NOMO-1 treated with DMSO at 0.1 percent for 48 hours (cell line): Measurements from ENCODE around the gene ZNHIT2.
"Not testable (repeated sequence)": the region's sequence is repeated elsewhere in the genome, so short reads cannot be mapped to it uniquely, and the experiment has no call there.

Experiments
- DNase-seq: peaks from one replicate; lab custom pipeline; 2025; ENCODE audit not compliant: unreplicated experiment; lab: John Stamatoyannopoulos, UW

The ZNHIT2 gene

DNA sequence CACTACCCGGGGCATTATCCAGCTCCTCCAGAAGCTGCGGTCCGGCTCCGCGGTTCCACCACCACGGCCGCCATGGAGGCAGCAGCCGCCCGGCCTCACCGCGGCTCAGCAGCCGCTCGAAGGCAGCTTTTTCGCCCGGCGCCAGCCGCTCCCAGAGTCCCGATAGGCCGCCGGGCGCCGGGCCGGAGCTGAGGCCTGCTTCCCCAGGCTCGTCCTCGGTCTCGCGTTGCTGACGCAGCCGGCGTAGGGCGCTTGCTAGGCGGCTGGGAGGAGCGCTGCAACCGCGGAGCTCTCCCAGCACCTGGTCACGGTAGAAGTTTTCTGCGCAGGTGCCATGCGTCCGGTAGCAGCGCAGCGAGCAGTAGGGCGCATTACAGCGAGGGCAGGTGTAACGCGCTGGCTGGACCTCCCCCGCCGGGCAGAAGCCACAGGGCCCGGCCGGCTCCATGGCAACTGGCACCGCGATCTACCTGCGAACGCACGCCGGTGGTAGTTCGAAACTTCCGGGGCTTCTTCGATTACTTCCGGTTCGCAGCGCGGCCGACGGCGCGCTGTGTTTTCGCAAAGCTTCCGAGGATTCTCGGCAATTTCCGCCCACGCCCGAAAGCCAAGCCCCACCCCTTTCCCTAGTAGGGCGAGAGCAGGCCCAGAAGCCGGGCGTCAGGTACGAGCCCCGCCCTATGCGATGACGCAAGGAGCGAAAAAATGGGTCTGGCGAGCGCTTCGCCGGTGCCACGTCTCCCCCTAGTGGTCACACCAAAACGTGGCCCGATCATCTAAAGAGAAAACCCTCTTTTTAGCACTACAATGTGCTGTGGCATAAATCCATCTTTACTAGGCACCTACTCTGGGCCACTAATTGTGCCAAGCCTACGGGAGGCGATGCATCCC lies at the start of gene ZNHIT2:
Gene ZNHIT2 (minus strand): TSS at position 496 of the 891 bp plus-strand sequence. CDS start 48 bp downstream, at position 448.
- peak; percentile 96 for DNase-seq

DNA sequence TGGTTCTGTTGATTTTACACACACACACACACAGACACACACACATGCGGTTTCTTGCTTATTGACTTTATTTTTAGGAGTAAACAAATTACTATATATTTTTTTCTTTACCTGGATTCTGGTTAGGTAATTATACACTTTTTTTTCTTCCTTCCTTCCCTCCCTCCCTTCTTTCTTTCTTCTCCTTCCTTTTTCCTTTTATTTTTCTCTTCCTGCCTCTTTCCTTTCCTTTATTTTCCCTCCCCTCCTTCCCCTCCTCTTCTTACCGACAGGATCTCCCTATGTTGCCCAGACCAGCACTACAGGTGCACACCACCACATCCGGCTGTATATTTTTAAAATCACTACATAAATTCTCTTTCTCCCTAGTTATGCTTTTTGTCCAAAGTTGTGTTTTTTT lies 49.4 kb upstream of the ZNHIT2 start:
- no peak for DNase-seq

DNA sequence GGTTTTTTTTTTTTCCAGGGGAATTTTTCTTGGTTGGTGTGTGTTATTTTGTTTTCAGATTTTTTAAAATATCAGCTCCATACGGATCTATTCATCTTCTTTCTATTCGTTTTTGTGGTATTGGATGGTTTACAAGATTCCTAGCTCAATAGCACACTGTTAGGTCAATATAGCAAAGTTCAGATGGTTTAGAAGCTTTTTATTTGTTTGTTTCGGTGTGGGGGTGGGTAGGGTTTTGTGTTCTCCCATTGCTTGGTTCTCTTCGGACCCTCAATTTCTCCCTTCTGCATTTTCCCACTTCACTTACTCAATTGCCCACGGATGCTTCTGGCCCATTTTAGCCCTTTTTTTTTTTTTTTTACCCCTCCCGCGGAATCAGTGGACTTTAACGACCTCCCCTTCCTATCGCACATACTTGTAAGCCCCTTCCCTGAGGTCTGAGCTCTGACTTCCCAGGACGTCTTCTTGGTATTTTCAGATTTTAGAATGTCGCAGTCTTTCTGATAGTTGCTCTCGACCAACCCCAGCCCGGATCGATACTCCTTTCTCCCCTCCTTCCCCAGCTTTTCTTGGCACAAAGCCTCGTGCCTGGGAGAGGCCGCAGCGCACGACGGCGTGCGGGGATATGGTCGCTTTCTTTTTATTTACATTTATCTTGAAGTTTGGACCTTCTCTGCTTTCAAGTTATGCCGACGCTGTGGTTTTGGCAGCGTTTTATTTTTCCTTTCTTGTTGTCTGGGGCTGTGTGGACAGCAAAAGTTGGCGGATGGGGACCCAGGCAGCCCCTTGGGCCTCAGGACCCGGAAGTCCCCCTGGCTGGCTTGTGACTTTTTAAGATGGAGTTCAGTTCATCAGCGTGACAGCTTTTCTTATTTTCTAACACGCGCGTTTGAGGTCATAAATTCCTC lies 48.2 kb upstream of the ZNHIT2 start:
- no peak for DNase-seq

GRCh38 chr11:65163684-65164083 lies 46.2 kb upstream of the ZNHIT2 start:
- no peak for DNase-seq

GRCh38 chr11:65160643-65161042 lies 43.1 kb upstream of the ZNHIT2 start:
- DNase-seq = no peak

GRCh38 chr11:65159012-65159411 lies 41.5 kb upstream of the ZNHIT2 start:
- no peak for DNase-seq

DNA sequence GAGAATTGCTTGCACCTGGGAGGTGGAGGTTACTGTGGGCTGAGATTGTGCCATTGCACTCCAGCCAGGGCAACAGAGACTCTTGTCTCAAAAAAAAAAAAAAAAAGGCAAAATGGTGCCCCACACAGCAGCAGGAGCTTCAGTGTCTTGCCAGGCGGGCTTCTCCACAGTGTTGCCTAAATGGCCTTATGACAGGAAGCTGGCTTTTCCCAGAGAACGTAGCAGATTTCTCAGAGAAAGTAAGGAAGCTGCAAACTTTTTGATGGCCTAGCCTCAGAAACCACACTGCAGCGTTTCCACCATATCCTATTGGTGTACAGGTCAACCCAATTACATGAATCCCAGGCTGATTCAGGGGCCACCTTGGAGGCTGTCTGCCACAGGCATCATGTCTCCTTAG lies 39.8 kb upstream of the ZNHIT2 start:
- no peak for DNase-seq

GRCh38 chr11:65156926-65157325 lies 39.4 kb upstream of the ZNHIT2 start:
- DNase-seq = no peak

- peak; percentile 22 for DNase-seq
Observed at GRCh38 chr11:65156256-65156655, 38.8 kb upstream of the ZNHIT2 start.

- DNase-seq = peak; percentile 22
Observed at GRCh38 chr11:65152122-65152521, 34.6 kb upstream of the ZNHIT2 start.

DNA sequence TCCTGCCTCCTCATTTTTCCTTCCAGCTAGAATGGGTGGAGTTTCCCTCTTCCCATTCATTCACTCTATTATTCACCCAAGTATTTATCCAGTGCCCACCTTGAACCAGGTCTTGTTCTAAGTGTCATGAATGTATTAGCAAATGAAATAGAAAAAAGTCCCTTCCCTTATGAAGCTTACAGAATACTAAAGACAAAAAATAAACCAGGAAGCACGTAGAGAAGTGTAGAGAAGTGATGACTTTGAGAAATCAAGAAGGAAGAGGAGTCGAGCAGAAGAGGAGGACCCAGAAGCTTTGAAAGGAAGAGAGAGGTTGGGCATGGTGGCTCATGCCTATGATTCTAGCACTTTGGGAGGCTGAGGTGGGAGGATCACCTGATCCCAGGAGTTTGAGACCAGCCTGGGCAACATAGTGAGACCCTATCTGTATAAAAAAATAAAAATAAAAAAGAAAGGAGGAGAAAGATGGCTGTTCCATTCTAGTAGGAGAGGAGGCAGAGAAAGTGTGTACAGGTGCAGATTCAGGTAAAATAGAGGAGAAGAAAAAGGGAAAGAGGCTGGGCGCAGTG lies 33.9 kb upstream of the ZNHIT2 start:
- DNase-seq = peak; percentile 33

GRCh38 chr11:65150509-65151299 lies 33.2 kb upstream of the ZNHIT2 start:
- DNase-seq = peak; percentile 87

DNA sequence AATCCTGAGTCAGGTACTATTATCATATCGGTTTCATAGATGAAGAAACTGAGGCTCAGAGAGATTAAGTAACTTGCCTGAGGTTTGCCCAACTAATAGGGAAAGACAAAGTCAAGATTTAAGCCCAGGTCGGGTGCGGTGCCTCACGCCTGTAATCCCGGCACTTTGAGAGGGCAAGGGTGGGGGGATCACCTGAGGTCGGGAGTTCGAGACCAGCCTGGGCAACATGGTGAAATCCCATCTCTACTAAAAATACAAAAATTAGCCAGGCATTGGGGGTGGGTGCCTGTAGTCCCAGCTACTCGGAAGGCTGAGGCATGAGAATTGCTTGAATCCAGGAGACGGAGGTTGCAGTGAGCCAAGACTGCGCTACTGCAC lies 32.6 kb upstream of the ZNHIT2 start:
- DNase-seq = not testable (repeated sequence)

- DNase-seq = no peak
Observed at GRCh38 chr11:65148657-65149056, 31.2 kb upstream of the ZNHIT2 start.

DNA sequence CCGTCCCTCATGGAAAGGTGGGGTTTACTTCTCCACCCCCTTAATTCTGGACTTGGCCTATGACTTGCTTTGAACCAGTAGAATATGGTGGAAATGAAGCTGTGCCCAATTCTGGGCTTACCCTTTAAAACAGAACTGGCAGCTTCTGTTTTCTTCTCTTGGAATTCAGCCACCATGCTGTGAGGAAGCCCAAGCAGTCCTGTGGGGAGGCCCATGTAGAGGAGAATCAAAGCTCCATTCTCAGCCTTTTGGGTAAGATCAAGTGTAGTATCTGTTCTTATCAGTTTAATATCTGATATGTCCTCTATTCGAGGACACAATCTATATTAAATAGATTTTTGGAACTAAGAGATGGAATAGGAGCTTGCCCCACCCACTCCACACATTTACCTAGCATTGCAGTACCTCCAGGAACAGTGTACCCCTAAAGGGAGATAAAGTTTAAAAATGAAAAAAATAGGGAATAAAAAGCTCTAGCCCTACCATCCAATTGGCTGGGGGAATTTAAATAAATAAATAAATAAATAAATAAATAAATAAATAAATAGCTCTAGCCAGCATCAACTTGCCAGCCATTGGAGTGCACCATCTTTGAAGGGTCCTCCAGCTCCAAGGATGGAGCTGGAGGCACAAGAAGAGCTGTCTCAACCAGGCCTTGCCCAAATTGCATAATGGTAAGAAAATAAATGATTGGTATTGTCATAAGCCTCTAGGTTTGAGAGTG lies 30.0 kb upstream of the ZNHIT2 start:
- DNase-seq = no peak

GRCh38 chr11:65141896-65142494 lies 24.5 kb upstream of the ZNHIT2 start:
- peak; percentile 17 for DNase-seq

DNA sequence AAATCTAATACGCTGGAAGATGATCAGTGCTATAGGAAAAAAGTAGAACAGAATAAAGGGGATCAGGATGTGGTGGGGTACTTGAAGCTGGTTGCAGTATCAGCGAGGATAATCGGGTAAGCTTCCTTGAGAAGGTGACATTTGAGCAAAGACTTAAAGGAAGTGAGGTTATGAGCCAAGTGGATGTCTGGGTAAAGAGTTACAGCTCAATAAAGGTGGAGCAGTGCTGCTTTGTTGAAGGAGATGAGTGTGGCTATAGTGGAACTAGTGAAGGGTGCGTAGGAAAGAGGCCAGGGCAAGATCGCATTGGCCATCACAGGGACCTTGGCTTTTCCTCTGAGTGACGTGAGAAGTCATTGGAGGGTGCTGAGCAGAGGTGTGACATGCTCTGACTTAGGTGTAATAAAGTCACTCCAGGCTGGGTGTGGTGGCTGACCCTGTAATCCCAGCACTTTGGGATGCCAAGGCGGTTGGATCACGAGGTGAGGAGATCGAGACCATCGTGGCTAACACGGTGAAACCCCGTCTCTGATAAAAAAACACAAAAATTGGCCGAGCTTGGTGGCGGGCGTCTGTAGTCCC lies 19.1 kb upstream of the ZNHIT2 start:
- DNase-seq = no peak

- DNase-seq = no peak
Observed at GRCh38 chr11:65135633-65136145, 18.2 kb upstream of the ZNHIT2 start.
